PC-9 (cell line): ENCODE data around the gene ATXN7.

Experiments used
- CTCF ChIP-seq: fragments of 200-600 bp; sonication (generic); conservative IDR thresholded peaks from 2 replicates; pipeline ENCODE4 v1.6.1; 2017; ENCODE audit warnings: mixed run types, antibody characterized with exemption, mild to moderate bottlenecking, moderate library complexity
- EZH2 ChIP-seq: fragments of 200-600 bp; sonication (generic); IDR thresholded peaks from 2 replicates; pipeline ENCODE4 v1.8.0; 2017; ENCODE audit warnings: antibody characterized with exemption, low read depth

GRCh38 chr3:64019271-64019670 lies 155.6 kb downstream of the ATXN7 start:
- TF ChIP-seq CTCF: no peak
- no peak for TF ChIP-seq EZH2
